Limb (tissue), 2 donors: ENCODE measurements around the gene F8.
"Not testable (repeated sequence)": the region's sequence is repeated elsewhere in the genome, so short reads cannot be mapped to it uniquely, and the experiment has no call there.

Experiments
- DNase-seq, 2 donors: peaks; one replicate each; pipeline ENCODE4 v3.0.0-alpha.2; 2016; ENCODE audit errors: extremely low spot score in 2 of 2

Gene F8

GRCh38 chrX:154885057-154885456, 137.5 kb downstream of the F8 start:
- DNase-seq = not testable (repeated sequence)

- DNase-seq = not testable (repeated sequence)
Measured at GRCh38 chrX:154884069-154884468, 138.5 kb downstream of the F8 start.

- DNase-seq = no peak
Measured at GRCh38 chrX:154873329-154873728, 149.2 kb downstream of the F8 start.

- DNase-seq = not testable (repeated sequence)
Measured at GRCh38 chrX:154868522-154868921, 154.0 kb downstream of the F8 start.

GRCh38 chrX:154855256-154855655, 167.3 kb downstream of the F8 start:
- DNase-seq = no peak

GRCh38 chrX:154850957-154851611, 171.4 kb downstream of the F8 start:
- no peak for DNase-seq

GRCh38 chrX:154840856-154841255, 181.7 kb downstream of the F8 start:
- peak in 1 of 2 donors; percentile 8 for DNase-seq

GRCh38 chrX:154836163-154836562, 186.4 kb downstream of the F8 start:
- DNase-seq = no peak

GRCh38 chrX:154834562-154834961, 188.0 kb downstream of the F8 start, which contains the start of gene SMIM9:
TSS of gene SMIM9 (minus strand) at chrX:154834662. CDS start at chrX:154830856, 3,806 bp downstream.
- no peak for DNase-seq

GRCh38 chrX:154833746-154834274, 188.7 kb downstream of the F8 start:
- no peak for DNase-seq

GRCh38 chrX:154829926-154830442, 192.5 kb downstream of the F8 start:
- DNase-seq = no peak

GRCh38 chrX:154829134-154829533, 193.4 kb downstream of the F8 start:
- DNase-seq = no peak

GRCh38 chrX:154828016-154828408, 194.5 kb downstream of the F8 start:
- DNase-seq = no peak

GRCh38 chrX:154827194-154828015, 195.1 kb downstream of the F8 start:
- no peak for DNase-seq

GRCh38 chrX:154825586-154825985, 196.9 kb downstream of the F8 start:
- DNase-seq = not testable (repeated sequence)

- no peak for DNase-seq
Measured at GRCh38 chrX:154824638-154825037, 197.9 kb downstream of the F8 start.

- DNase-seq = no peak
Measured at GRCh38 chrX:154822029-154822428, 200.5 kb downstream of the F8 start.

GRCh38 chrX:154821523-154821922, 201.0 kb downstream of the F8 start:
- no peak for DNase-seq

GRCh38 chrX:154819771-154820341, 202.7 kb downstream of the F8 start:
- no peak for DNase-seq

GRCh38 chrX:154818916-154819770, 203.4 kb downstream of the F8 start:
- no peak for DNase-seq

- not testable (repeated sequence) for DNase-seq
Measured at GRCh38 chrX:154817048-154817618, 205.4 kb downstream of the F8 start.
